ENCODE results near the gene LRRC9. TPM values are rescaled to one million over a fixed set of nuclear protein-coding genes. Genes with fewer than 3 reads are reported as not detected.

Gene LRRC9
- total and polyA plus RNA-seq, 2 of the 13 experiments (the other 11 are each of a cell fraction or from before 2014, with no cell fraction given): 0.08 to 0.18 TPM

GRCh38 chr14:59882957-59883356, 37.0 kb upstream of the LRRC9 start (continued):
- TF ChIP-seq, protein P1, sequence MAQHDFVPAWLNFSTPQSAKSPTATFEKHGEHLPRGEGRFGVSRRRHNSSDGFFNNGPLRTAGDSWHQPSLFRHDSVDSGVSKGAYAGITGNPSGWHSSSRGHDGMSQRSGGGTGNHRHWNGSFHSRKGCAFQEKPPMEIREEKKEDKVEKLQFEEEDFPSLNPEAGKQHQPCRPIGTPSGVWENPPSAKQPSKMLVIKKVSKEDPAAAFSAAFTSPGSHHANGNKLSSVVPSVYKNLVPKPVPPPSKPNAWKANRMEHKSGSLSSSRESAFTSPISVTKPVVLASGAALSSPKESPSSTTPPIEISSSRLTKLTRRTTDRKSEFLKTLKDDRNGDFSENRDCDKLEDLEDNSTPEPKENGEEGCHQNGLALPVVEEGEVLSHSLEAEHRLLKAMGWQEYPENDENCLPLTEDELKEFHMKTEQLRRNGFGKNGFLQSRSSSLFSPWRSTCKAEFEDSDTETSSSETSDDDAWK (CRISPR knock-in tag; IDR thresholded peaks at IDR 0.05): no peak

- CTCF ChIA-PET (ENCODE audit: low intra/inter-chr PET ratio, low total read pairs): no interaction called here
- POLR2A ChIA-PET: no interaction called here
Observed at GRCh38 chr14:59890676-59891075, 29.3 kb upstream of the LRRC9 start.

More at GRCh38 chr14:59890676-59891075, 29.3 kb upstream of the LRRC9 start:
- H3K79me2 ChIP-seq (ENCODE audit: insufficient read depth, low read length): no peaks in the 10 kb centered on the region
- ATAC-seq (no peak), DNase-seq (ENCODE audit: low spot score) (no peak), FAIRE-seq (no peak)
- no peak overlapping the region for H3K9ac ChIP-seq (ENCODE audit: insufficient read depth, low read depth, low read length)
- H3K4me3 ChIP-seq (replicated peaks in 1 of 3; ENCODE audit: insufficient read depth in 1 of 3, low read depth in 2 of 3, low read length in 3 of 3): no peak overlapping the region
- no peak overlapping the region for H3K27ac ChIP-seq (ENCODE audit: extremely low read length, insufficient read depth, low read length)
- H3K4me2 ChIP-seq (ENCODE audit: low read depth, low read length): no peak overlapping the region
- no peaks in the 10 kb centered on the region for H4K20me1 ChIP-seq (ENCODE audit: insufficient read depth, low read length)
- BruUV-seq (replicated peaks): no TSS peak
- no peaks in the 10 kb centered on the region for H3K36me3 ChIP-seq (replicated peaks in 1 of 2; ENCODE audit: control insufficient read depth in 1 of 2, insufficient read depth in 2 of 2, low read length in 2 of 2)
- TF ChIP-seq, protein P2, sequence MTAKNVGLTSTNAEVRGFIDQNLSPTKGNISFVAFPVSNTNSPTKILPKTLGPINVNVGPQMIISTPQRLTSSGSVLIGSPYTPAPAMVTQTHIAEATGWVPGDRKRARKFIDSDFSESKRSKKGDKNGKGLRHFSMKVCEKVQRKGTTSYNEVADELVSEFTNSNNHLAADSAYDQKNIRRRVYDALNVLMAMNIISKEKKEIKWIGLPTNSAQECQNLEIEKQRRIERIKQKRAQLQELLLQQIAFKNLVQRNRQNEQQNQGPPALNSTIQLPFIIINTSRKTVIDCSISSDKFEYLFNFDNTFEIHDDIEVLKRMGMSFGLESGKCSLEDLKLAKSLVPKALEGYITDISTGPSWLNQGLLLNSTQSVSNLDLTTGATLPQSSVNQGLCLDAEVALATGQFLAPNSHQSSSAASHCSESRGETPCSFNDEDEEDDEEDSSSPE (CRISPR knock-in tag; IDR thresholded peaks at IDR 0.05): no peak
- TF ChIP-seq ZNF331 (CRISPR knock-in tag; IDR thresholded peaks at IDR 0.05) (no peak), ATAD3A (CRISPR knock-in tag; IDR thresholded peaks at IDR 0.05) (no peak), NCOA5 (CRISPR knock-in tag; IDR thresholded peaks at IDR 0.05) (no peak), AKAP8 (CRISPR knock-in tag; IDR thresholded peaks at IDR 0.05) (no peak), HNRNPH1 (optimal IDR thresholded peaks at IDR 0.05; ENCODE audit: low read depth, low read length) (no peak)
- TF ChIP-seq, protein P3, sequence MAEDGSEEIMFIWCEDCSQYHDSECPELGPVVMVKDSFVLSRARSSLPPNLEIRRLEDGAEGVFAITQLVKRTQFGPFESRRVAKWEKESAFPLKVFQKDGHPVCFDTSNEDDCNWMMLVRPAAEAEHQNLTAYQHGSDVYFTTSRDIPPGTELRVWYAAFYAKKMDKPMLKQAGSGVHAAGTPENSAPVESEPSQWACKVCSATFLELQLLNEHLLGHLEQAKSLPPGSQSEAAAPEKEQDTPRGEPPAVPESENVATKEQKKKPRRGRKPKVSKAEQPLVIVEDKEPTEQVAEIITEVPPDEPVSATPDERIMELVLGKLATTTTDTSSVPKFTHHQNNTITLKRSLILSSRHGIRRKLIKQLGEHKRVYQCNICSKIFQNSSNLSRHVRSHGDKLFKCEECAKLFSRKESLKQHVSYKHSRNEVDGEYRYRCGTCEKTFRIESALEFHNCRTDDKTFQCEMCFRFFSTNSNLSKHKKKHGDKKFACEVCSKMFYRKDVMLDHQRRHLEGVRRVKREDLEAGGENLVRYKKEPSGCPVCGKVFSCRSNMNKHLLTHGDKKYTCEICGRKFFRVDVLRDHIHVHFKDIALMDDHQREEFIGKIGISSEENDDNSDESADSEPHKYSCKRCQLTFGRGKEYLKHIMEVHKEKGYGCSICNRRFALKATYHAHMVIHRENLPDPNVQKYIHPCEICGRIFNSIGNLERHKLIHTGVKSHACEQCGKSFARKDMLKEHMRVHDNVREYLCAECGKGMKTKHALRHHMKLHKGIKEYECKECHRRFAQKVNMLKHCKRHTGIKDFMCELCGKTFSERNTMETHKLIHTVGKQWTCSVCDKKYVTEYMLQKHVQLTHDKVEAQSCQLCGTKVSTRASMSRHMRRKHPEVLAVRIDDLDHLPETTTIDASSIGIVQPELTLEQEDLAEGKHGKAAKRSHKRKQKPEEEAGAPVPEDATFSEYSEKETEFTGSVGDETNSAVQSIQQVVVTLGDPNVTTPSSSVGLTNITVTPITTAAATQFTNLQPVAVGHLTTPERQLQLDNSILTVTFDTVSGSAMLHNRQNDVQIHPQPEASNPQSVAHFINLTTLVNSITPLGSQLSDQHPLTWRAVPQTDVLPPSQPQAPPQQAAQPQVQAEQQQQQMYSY (CRISPR knock-in tag; IDR thresholded peaks at IDR 0.05): no peak
- in situ Hi-C loops (cut with HindIII; ENCODE audit: extremely low pct_ligation_motif_present, low pct_unique_long_range_greater_than_20kb): no loop called here
- 4% methylated on average over 2 of the region's 2 CpGs for WGBS (ENCODE audit: low lambda C conversion rate)
- intact Hi-C loops (cut with micrococcal nuclease; ENCODE audit: unreplicated experiment): loop anchor here (10.0 kb wide), 1 partner anchor 386 kb away; no protein-coding TSS in a partner anchor
- no peaks in the 10 kb centered on the region for H3K9me3 ChIP-seq (ENCODE audit: low read length)
- no peak overlapping the region for H2AFZ ChIP-seq (ENCODE audit: low read length)
- no peaks in the 10 kb centered on the region for H3K4me1 ChIP-seq (ENCODE audit: insufficient read depth, low read length)
- H3K27me3 ChIP-seq (ENCODE audit: control insufficient read depth in 1 of 2, insufficient read depth in 2 of 2, low read length in 2 of 2): no peaks in the 10 kb centered on the region

All from HepG2 (cell line).